HEK293 (cell line): ENCODE results near the gene PTPN4.
"Not testable (repeated sequence)": the region's sequence is repeated elsewhere in the genome, so short reads cannot be mapped to it uniquely, and the experiment has no call there.

Experiments used
- CTCF ChIA-PET: fragments of 350-600 bp; formaldehyde crosslinking; extraction: SDS; loops from one replicate; lab custom pipeline; 2021; ENCODE audit warnings: antibody characterized with exemption; lab: Yijun Ruan, JAX
- POLR2A ChIA-PET: fragments of 300-600 bp; formaldehyde crosslinking; extraction: SDS; loops from one replicate; lab custom pipeline; 2020; ENCODE audit warnings: antibody characterized with exemption, inconsistent platforms; lab: Yijun Ruan, JAX
- H3K27ac ChIP-seq: fragments of 200-500 bp; sonication (Bioruptor generic); 2 replicates; pipeline ENCODE4 v1.5.1; 2014; ENCODE audit warnings: low read depth, low read length, control low read depth, inconsistent platforms; ENCODE audit errors: extremely low read depth
- H3K36me3 ChIP-seq, 2 experiments: fragments of 200-500 bp in 1 of 2; sonication (Bioruptor generic) in 1 of 2; 1 replicate in 1 of 2; 2 replicates in 1 of 2; pipeline ENCODE4 v1.5.1; 2014 to 2017; ENCODE audit warnings: inconsistent platforms in 2 of 2, low read length in 2 of 2; ENCODE audit not compliant: control insufficient read depth in 2 of 2, insufficient read depth in 1 of 2
- H3K4me1 ChIP-seq: fragments of 200-500 bp; sonication (Bioruptor generic); 2 replicates; pipeline ENCODE4 v1.5.1; 2014; ENCODE audit warnings: mild to moderate bottlenecking, low read length, inconsistent platforms; ENCODE audit not compliant: control insufficient read depth, insufficient read depth
- H3K4me3 ChIP-seq: 2 replicates; pipeline ENCODE4 v1.5.1; 2011; ENCODE audit warnings: low read depth, mild to moderate bottlenecking, control low read depth, low read length, moderate library complexity
- H3K9me3 ChIP-seq: fragments of 200-500 bp; sonication (Bioruptor generic); 2 replicates; pipeline ENCODE4 v1.5.1; 2014; ENCODE audit warnings: low read depth, low read length, inconsistent platforms; ENCODE audit not compliant: control insufficient read depth, insufficient read depth
- EGR2 ChIP-seq: fragments of 450-650 bp; formaldehyde crosslinking; IDR thresholded peaks from 2 replicates; pipeline ENCODE4 v1.5.1; 2016; ENCODE audit warnings: low read depth, missing biosample characterization, missing genetic modification characterization
- GFI1B ChIP-seq: fragments of 450-650 bp; formaldehyde crosslinking; IDR thresholded peaks from 2 replicates; pipeline ENCODE4 v1.5.1; 2016; ENCODE audit warnings: missing biosample characterization, missing genetic modification characterization
- GLIS1 ChIP-seq: fragments of 450-650 bp; formaldehyde crosslinking; IDR thresholded peaks from 2 replicates; pipeline ENCODE4 v1.5.1; 2016; ENCODE audit warnings: missing biosample characterization, missing genetic modification characterization
- GLIS2 ChIP-seq: fragments of 450-650 bp; formaldehyde crosslinking; IDR thresholded peaks from 2 replicates; pipeline ENCODE4 v1.5.1; 2016; ENCODE audit warnings: missing biosample characterization, missing genetic modification characterization
- HOXC10 ChIP-seq: sonication (generic); formaldehyde crosslinking; IDR thresholded peaks from 2 replicates; pipeline ENCODE4 v1.8.1; 2023; ENCODE audit warnings: mild to moderate bottlenecking, missing genetic modification reagents
- PRDM4 ChIP-seq: fragments of 450-650 bp; formaldehyde crosslinking; IDR thresholded peaks from 2 replicates; pipeline ENCODE4 v1.5.1; 2017; ENCODE audit warnings: missing biosample characterization, missing genetic modification characterization
- SETDB1 ChIP-seq: IDR thresholded peaks from one replicate; pipeline ENCODE4 v1.6.1; 2017; ENCODE audit warnings: mild to moderate bottlenecking, low read length, moderate library complexity, mixed read lengths; ENCODE audit not compliant: insufficient read length
- YY1 ChIP-seq: fragments of 450-650 bp; formaldehyde crosslinking; IDR thresholded peaks from 2 replicates; pipeline ENCODE4 v1.5.1; 2018; ENCODE audit warnings: missing biosample characterization, missing genetic modification characterization
- ZBTB6 ChIP-seq: fragments of 450-650 bp; formaldehyde crosslinking; IDR thresholded peaks from 2 replicates; pipeline ENCODE4 v1.5.1; 2017; ENCODE audit warnings: missing biosample characterization, missing genetic modification characterization
- ZNF10 ChIP-seq: fragments of 450-650 bp; formaldehyde crosslinking; IDR thresholded peaks from 2 replicates; pipeline ENCODE4 v1.5.1; 2017; ENCODE audit warnings: missing biosample characterization, missing genetic modification characterization
- ZNF112 ChIP-seq: fragments of 450-650 bp; formaldehyde crosslinking; IDR thresholded peaks from 2 replicates; pipeline ENCODE4 v1.5.0; 2017; ENCODE audit warnings: missing biosample characterization, missing genetic modification characterization
- ZNF335 ChIP-seq: fragments of 450-650 bp; formaldehyde crosslinking; conservative IDR thresholded peaks from 2 replicates; pipeline ENCODE4 v1.5.1; 2016; ENCODE audit warnings: missing biosample characterization, missing genetic modification characterization
- ZNF473 ChIP-seq: fragments of 450-650 bp; formaldehyde crosslinking; IDR thresholded peaks from 2 replicates; pipeline ENCODE4 v1.5.1; 2017; ENCODE audit warnings: missing biosample characterization, missing genetic modification characterization
- ZNF560 ChIP-seq: fragments of 450-650 bp; formaldehyde crosslinking; IDR thresholded peaks from 2 replicates; pipeline ENCODE4 v1.5.1; 2017; ENCODE audit warnings: missing biosample characterization, missing genetic modification characterization, borderline replicate concordance
- ZNF596 ChIP-seq: fragments of 450-650 bp; IDR thresholded peaks from 2 replicates; pipeline ENCODE4 v1.5.0; 2018; ENCODE audit warnings: missing biosample characterization, mild to moderate bottlenecking, missing genetic modification characterization, moderate library complexity
- ZNF645 ChIP-seq: fragments of 450-650 bp; formaldehyde crosslinking; IDR thresholded peaks from 2 replicates; pipeline ENCODE4; 2016; ENCODE audit warnings: missing biosample characterization, missing genetic modification characterization
- ZNF677 ChIP-seq: fragments of 450-650 bp; IDR thresholded peaks from 2 replicates; pipeline ENCODE4 v1.5.0; 2018; ENCODE audit warnings: missing biosample characterization, mild to moderate bottlenecking, missing genetic modification characterization, moderate library complexity
- ZSCAN5A ChIP-seq: fragments of 450-650 bp; formaldehyde crosslinking; IDR thresholded peaks from 2 replicates; pipeline ENCODE4 v1.5.1; 2016; ENCODE audit warnings: missing biosample characterization, missing genetic modification characterization

PTPN4 gene

GRCh38 chr2:119996148-119996547, 236.4 kb downstream of the PTPN4 start:
- H3K27ac ChIP-seq = no peak overlapping the region
- CTCF ChIA-PET = no interaction called here
- TF ChIP-seq PRDM4 (tag by site-specific recombination) (no peak), SETDB1 (no peak), ZSCAN5A (no peak), ZNF10 (tag by site-specific recombination) (no peak)
- TF ChIP-seq, all 188 proteins: peak for 0
- POLR2A ChIA-PET = interaction anchor here (1.3 kb wide), 1 partner anchor 17 kb away, joined by 4 read pairs; the partner anchor contains the start of gene EPB41L5
- Histone ChIP-seq H3K4me3 (no peak overlapping the region), H3K4me1 (no peaks in the 10 kb centered on the region), H3K9me3 (no peaks in the 10 kb centered on the region), H3K36me3 (no peaks in the 10 kb centered on the region)

GRCh38 chr2:119996896-119997891, 237.5 kb downstream of the PTPN4 start:
- H3K4me3 ChIP-seq, CTCF ChIA-PET, H3K27ac ChIP-seq, H3K9me3 ChIP-seq, H3K4me1 ChIP-seq, H3K36me3 ChIP-seq: not testable (repeated sequence)
- POLR2A ChIA-PET = interaction anchor here (0.7 kb wide), 1 partner anchor 250 kb away, joined by 4 read pairs; no protein-coding TSS in a partner anchor

GRCh38 chr2:120001471-120001870, 241.7 kb downstream of the PTPN4 start:
- Histone ChIP-seq H3K4me3 (no peak overlapping the region), H3K36me3 (no peaks in the 10 kb centered on the region), H3K27ac (no peak overlapping the region), H3K4me1 (no peaks in the 10 kb centered on the region), H3K9me3 (no peaks in the 10 kb centered on the region)
- ChIA-PET POLR2A (no interaction called here), CTCF (no interaction called here)
- TF ChIP-seq YY1 (tag by site-specific recombination) (no peak), ZNF473 (tag by site-specific recombination) (no peak), ZNF596 (no peak), GLIS2 (tag by site-specific recombination) (no peak), EGR2 (no peak), GLIS1 (tag by site-specific recombination) (no peak), ZBTB6 (tag by site-specific recombination) (no peak), GFI1B (no peak), ZNF112 (tag by site-specific recombination) (no peak), ZNF560 (tag by site-specific recombination) (no peak), ZNF335 (tag by site-specific recombination) (no peak), HOXC10 (CRISPR knock-in tag) (no peak), ZNF645 (tag by site-specific recombination) (no peak), ZNF677 (tag by site-specific recombination) (no peak)
- TF ChIP-seq, all 188 proteins: peak for 0
